Activated naive CD8-positive, alpha-beta T cell treated with anti-CD3 and anti-CD28 coated beads, Interleukin-2, amount 10 ng/mL, durations not matched to agents 7 days and 5 days (primary cell): ENCODE results near the gene WFDC8. TPM values are rescaled to one million over a fixed set of nuclear protein-coding genes. Genes with fewer than 3 reads are reported as not detected.
"Not testable (repeated sequence)": the region's sequence is repeated elsewhere in the genome, so short reads cannot be mapped to it uniquely, and the experiment has no call there.

ENCODE experiments used
- ATAC-seq: fragments of 150-1000 bp; cut with Tn5 transposase; one replicate; pipeline ENCODE4 v1.10.0; 2021; ENCODE audit warnings: low read depth, moderate library complexity
- POLR2A ChIA-PET: fragments of 350-600 bp; sonication (Branson Sonifier 250); formaldehyde crosslinking; loops from one replicate; lab custom pipeline; 2021; ENCODE audit warnings: antibody characterized with exemption; lab: Charles Lee
- DNase-seq: peaks from one replicate; pipeline ENCODE4 v3.0.0; 2021
- H3K27ac Mint-ChIP-seq: one replicate; pipeline ENCODE4 v1.8.0; 2022; ENCODE audit warnings: mild to moderate bottlenecking, mixed read lengths
- H3K27me3 Mint-ChIP-seq: one replicate; pipeline ENCODE4 v1.8.0; 2022; ENCODE audit warnings: mild to moderate bottlenecking, moderate library complexity, mixed read lengths
- H3K36me3 Mint-ChIP-seq: one replicate; pipeline ENCODE4 v1.8.0; 2021; ENCODE audit warnings: mild to moderate bottlenecking, mixed read lengths
- H3K4me1 Mint-ChIP-seq: one replicate; pipeline ENCODE4 v1.8.0; 2021; ENCODE audit warnings: mixed read lengths
- H3K4me3 Mint-ChIP-seq: one replicate; pipeline ENCODE4 v1.8.0; 2022; ENCODE audit warnings: mild to moderate bottlenecking, moderate library complexity, mixed read lengths
- H3K9me3 Mint-ChIP-seq: one replicate; pipeline ENCODE4 v1.8.0; 2021; ENCODE audit warnings: mixed read lengths
- total RNA-seq, 2 experiments: library from RNA; stranded (reverse); gene quantifications; one replicate each; pipeline ENCODE4 v1.2.3, GENCODE V29; 2021

WFDC8 gene
- total RNA-seq, 2 experiments from 2014 or later = not detected

GRCh38 chr20:45581702-45582101 lies 2.6 kb upstream of the WFDC8 start:
- H3K9me3 Mint-ChIP-seq = no peaks in the 10 kb centered on the region
- no peak overlapping the region for H3K4me3 Mint-ChIP-seq
- POLR2A ChIA-PET = no interaction called here
- H3K36me3 Mint-ChIP-seq = no peaks in the 10 kb centered on the region
- ATAC-seq = no peak
- H3K4me1 Mint-ChIP-seq = no peaks in the 10 kb centered on the region
- peaks cover 18% of the 10 kb centered on the region for H3K27me3 Mint-ChIP-seq
- H3K27ac Mint-ChIP-seq = no peak overlapping the region
- DNase-seq = no peak

- POLR2A ChIA-PET = no interaction called here
- no peak overlapping the region for H3K27ac Mint-ChIP-seq
- no peaks in the 10 kb centered on the region for H3K4me1 Mint-ChIP-seq
- DNase-seq (no peak), ATAC-seq (no peak)
- peaks cover 14% of the 10 kb centered on the region for H3K27me3 Mint-ChIP-seq
- H3K4me3 Mint-ChIP-seq = no peak overlapping the region
- no peaks in the 10 kb centered on the region for H3K9me3 Mint-ChIP-seq
- no peaks in the 10 kb centered on the region for H3K36me3 Mint-ChIP-seq
These were observed 853 bp downstream of the WFDC8 start for GRCh38 chr20:45578231-45578630.

GRCh38 chr20:45576995-45577394 lies 2.1 kb downstream of the WFDC8 start:
- POLR2A ChIA-PET = no interaction called here
- DNase-seq (no peak), ATAC-seq (no peak)
- Mint-ChIP-seq H3K27me3 (peaks cover 11% of the 10 kb centered on the region), H3K4me1 (no peaks in the 10 kb centered on the region), H3K9me3 (no peaks in the 10 kb centered on the region), H3K4me3 (no peak overlapping the region), H3K27ac (no peak overlapping the region), H3K36me3 (no peaks in the 10 kb centered on the region)

- no peak for DNase-seq
- H3K4me3 Mint-ChIP-seq = no peak overlapping the region
- no peak overlapping the region for H3K27ac Mint-ChIP-seq
- peaks cover 19% of the 10 kb centered on the region for H3K27me3 Mint-ChIP-seq
- ATAC-seq = no peak
- no peaks in the 10 kb centered on the region for H3K4me1 Mint-ChIP-seq
- POLR2A ChIA-PET = no interaction called here
- H3K36me3 Mint-ChIP-seq = no peaks in the 10 kb centered on the region
- H3K9me3 Mint-ChIP-seq = no peaks in the 10 kb centered on the region
These were observed 3.2 kb downstream of the WFDC8 start for GRCh38 chr20:45575931-45576330.

GRCh38 chr20:45569650-45570049 lies 9.4 kb downstream of the WFDC8 start:
- H3K4me1 Mint-ChIP-seq, ATAC-seq, POLR2A ChIA-PET, DNase-seq, H3K27ac Mint-ChIP-seq, H3K9me3 Mint-ChIP-seq, H3K36me3 Mint-ChIP-seq, H3K4me3 Mint-ChIP-seq: not testable (repeated sequence)
- peaks cover 20% of the 10 kb centered on the region for H3K27me3 Mint-ChIP-seq

- H3K9me3 Mint-ChIP-seq = no peaks in the 10 kb centered on the region
- DNase-seq = no peak
- no peak overlapping the region for H3K4me3 Mint-ChIP-seq
- no peaks in the 10 kb centered on the region for H3K36me3 Mint-ChIP-seq
- peaks cover 18% of the 10 kb centered on the region for H3K27me3 Mint-ChIP-seq
- no peaks in the 10 kb centered on the region for H3K4me1 Mint-ChIP-seq
- no peak overlapping the region for H3K27ac Mint-ChIP-seq
- ATAC-seq = no peak
- POLR2A ChIA-PET = no interaction called here
These were observed 14.3 kb downstream of the WFDC8 start for GRCh38 chr20:45564760-45565276.

- Mint-ChIP-seq H3K36me3 (no peaks in the 10 kb centered on the region), H3K9me3 (no peaks in the 10 kb centered on the region), H3K27ac (no peak overlapping the region), H3K4me1 (no peaks in the 10 kb centered on the region), H3K27me3 (peaks cover 10% of the 10 kb centered on the region), H3K4me3 (no peak overlapping the region)
- POLR2A ChIA-PET = no interaction called here
- DNase-seq = no peak
- ATAC-seq = no peak
These were observed 23.9 kb downstream of the WFDC8 start for GRCh38 chr20:45555198-45555597.

- H3K27ac Mint-ChIP-seq = no peak overlapping the region
- no peaks in the 10 kb centered on the region for H3K9me3 Mint-ChIP-seq
- peaks cover 17% of the 10 kb centered on the region for H3K27me3 Mint-ChIP-seq
- H3K36me3 Mint-ChIP-seq = no peaks in the 10 kb centered on the region
- H3K4me1 Mint-ChIP-seq = no peaks in the 10 kb centered on the region
- no peak overlapping the region for H3K4me3 Mint-ChIP-seq
- POLR2A ChIA-PET = no interaction called here
- ATAC-seq (no peak), DNase-seq (no peak)
These were observed 26.6 kb downstream of the WFDC8 start for GRCh38 chr20:45552456-45552855.

- POLR2A ChIA-PET = no interaction called here
- ATAC-seq (no peak), DNase-seq (no peak)
- Mint-ChIP-seq H3K4me1 (no peaks in the 10 kb centered on the region), H3K9me3 (no peaks in the 10 kb centered on the region), H3K36me3 (no peaks in the 10 kb centered on the region), H3K4me3 (no peak overlapping the region), H3K27me3 (peaks cover 17% of the 10 kb centered on the region), H3K27ac (no peak overlapping the region)
These were observed 28.3 kb downstream of the WFDC8 start for GRCh38 chr20:45550765-45551164.

GRCh38 chr20:45548410-45548809 lies 30.7 kb downstream of the WFDC8 start:
- Mint-ChIP-seq H3K4me3 (no peak overlapping the region), H3K9me3 (no peaks in the 10 kb centered on the region), H3K4me1 (no peaks in the 10 kb centered on the region), H3K27ac (no peak overlapping the region), H3K36me3 (no peaks in the 10 kb centered on the region), H3K27me3 (peaks cover 21% of the 10 kb centered on the region)
- ATAC-seq = no peak
- POLR2A ChIA-PET = no interaction called here
- DNase-seq = no peak

GRCh38 chr20:45547206-45547770 lies 31.8 kb downstream of the WFDC8 start, which contains the start of gene EPPIN:
Gene EPPIN, minus strand, starts transcription at chr20:45547401. Its CDS starts 44 bp downstream, at chr20:45547357.
- Mint-ChIP-seq H3K4me3 (no peak within 1 kb of the TSS), H3K4me1 (no peaks in the 10 kb centered on the region), H3K36me3 (no peaks in the 10 kb centered on the region), H3K9me3 (no peaks in the 10 kb centered on the region), H3K27me3 (peaks cover 22% of the 10 kb centered on the region), H3K27ac (no peak within 1 kb of the TSS)
- ATAC-seq (no peak), DNase-seq (no peak)
- POLR2A ChIA-PET = no interaction called here

GRCh38 chr20:45545754-45546453 lies 33.2 kb downstream of the WFDC8 start:
- Mint-ChIP-seq H3K27me3 (peaks cover 21% of the 10 kb centered on the region), H3K27ac (no peak overlapping the region)
- no peak for DNase-seq

GRCh38 chr20:45545351-45545750 lies 33.7 kb downstream of the WFDC8 start:
- Mint-ChIP-seq H3K27me3 (peaks cover 20% of the 10 kb centered on the region), H3K9me3 (no peaks in the 10 kb centered on the region), H3K36me3 (no peaks in the 10 kb centered on the region), H3K27ac (no peak overlapping the region), H3K4me3 (no peak overlapping the region), H3K4me1 (no peaks in the 10 kb centered on the region)
- ATAC-seq (no peak), DNase-seq (no peak)
- POLR2A ChIA-PET = no interaction called here

More at GRCh38 chr20:45545754-45546453, 33.2 kb downstream of the WFDC8 start:
- POLR2A ChIA-PET = no interaction called here
- Mint-ChIP-seq H3K4me1 (no peaks in the 10 kb centered on the region), H3K4me3 (no peak overlapping the region), H3K36me3 (no peaks in the 10 kb centered on the region), H3K9me3 (no peaks in the 10 kb centered on the region)
- ATAC-seq = no peak

GRCh38 chr20:45539382-45539781 lies 39.7 kb downstream of the WFDC8 start, which contains the start of gene WFDC6:
Gene WFDC6, minus strand, starts transcription at chr20:45539482. Its CDS starts 75 bp downstream, at chr20:45539407.
- peaks cover 11% of the 10 kb centered on the region for H3K27me3 Mint-ChIP-seq
- H3K4me3 Mint-ChIP-seq = no peak within 1 kb of the TSS
- H3K36me3 Mint-ChIP-seq = no peaks in the 10 kb centered on the region
- no peaks in the 10 kb centered on the region for H3K4me1 Mint-ChIP-seq
- POLR2A ChIA-PET = no interaction called here
- DNase-seq (no peak), ATAC-seq (no peak)
- no peak within 1 kb of the TSS for H3K27ac Mint-ChIP-seq
- no peaks in the 10 kb centered on the region for H3K9me3 Mint-ChIP-seq
